Eye (tissue), 1 donor: ENCODE data around the gene EML3.
"Not testable (repeated sequence)": the region's sequence is repeated elsewhere in the genome, so short reads cannot be mapped to it uniquely, and the experiment has no call there.

Experiments used
- DNase-seq: peaks from one replicate; pipeline ENCODE4 v3.0.0-alpha.2; 2015

EML3 gene

DNA sequence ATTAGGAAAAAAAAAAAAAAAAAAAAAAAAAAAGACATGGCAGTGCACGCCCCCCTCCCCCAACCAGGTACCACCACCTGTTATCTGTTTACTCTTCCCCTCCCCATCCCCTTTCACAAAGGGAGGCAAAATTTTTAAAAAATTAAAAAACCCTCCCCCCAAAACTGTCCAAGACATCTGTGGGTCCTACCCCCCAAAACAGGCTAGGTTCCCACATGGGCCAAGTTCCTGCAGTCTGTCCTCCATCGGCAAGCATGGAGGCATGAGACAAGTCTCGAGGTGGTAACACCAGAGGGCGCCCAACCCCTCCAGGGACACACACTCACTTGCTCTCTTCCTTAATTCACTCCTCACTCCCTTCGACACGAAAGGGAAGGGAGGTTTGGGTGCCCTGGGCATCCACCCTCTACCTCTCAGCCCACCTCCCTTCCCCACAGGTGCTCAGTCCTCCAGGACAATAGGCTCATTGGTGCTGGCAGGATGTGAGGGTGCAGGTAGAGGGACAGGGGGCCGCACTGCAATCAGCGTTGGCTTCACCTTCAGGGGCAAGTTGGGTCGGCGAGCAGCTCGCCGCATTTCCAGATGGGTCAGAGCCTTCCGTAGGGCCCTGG lies 19.0 kb downstream of the EML3 start:
- DNase-seq: peak; percentile 81

DNA sequence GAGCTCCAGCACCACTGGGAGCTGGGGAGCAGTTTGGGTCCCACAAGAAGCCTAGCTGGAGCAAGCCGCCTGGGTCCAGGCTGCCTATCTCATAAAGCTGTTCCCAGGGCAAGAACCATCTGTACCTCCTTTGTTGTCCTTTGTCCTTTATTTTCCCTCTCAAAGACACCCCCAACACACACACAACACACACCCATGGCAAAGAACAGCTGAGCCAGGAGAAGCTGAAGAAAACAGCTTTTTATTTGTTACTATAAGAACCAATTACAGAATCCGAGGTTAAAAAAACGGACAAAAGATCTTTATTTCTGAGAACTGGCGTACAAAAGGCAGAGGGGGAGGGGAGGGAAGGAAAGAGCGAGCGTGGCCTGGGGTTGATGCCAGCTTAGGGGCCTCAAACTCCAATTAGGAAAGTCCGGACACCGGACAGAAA lies 19.6 kb downstream of the EML3 start:
- DNase-seq: no peak

DNA sequence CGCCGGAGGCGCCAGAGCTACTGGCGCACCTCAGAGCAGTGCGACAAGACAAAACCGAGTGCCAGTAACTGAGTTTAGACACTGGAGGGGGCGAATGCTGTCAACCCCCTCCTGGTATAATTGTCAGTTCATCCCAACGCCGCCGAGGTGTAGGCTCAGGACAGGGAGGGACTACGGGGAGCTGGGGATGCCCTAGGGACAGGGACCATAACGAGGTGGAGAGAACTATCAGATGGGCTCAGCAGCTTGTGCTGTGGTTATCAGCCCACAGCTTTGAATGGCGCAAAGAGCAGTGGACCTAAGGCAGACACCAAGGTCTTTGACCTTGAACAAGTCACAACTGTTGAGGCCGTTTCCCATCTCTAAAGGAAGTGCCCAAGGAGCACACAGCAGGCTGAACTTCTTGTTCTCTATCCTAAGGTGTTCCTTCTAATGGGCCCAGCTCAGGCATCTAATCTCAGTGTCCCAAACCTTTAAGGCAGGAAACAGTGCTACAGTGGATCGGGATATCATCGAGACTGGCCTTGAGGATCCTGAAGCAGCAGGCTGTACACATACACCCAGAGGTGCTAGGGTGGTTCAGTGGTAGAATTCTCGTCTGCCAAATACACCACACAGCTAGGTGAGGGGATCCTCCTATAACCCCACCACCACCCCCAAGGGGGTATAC lies 20.3 kb downstream of the EML3 start:
- no peak for DNase-seq

DNA sequence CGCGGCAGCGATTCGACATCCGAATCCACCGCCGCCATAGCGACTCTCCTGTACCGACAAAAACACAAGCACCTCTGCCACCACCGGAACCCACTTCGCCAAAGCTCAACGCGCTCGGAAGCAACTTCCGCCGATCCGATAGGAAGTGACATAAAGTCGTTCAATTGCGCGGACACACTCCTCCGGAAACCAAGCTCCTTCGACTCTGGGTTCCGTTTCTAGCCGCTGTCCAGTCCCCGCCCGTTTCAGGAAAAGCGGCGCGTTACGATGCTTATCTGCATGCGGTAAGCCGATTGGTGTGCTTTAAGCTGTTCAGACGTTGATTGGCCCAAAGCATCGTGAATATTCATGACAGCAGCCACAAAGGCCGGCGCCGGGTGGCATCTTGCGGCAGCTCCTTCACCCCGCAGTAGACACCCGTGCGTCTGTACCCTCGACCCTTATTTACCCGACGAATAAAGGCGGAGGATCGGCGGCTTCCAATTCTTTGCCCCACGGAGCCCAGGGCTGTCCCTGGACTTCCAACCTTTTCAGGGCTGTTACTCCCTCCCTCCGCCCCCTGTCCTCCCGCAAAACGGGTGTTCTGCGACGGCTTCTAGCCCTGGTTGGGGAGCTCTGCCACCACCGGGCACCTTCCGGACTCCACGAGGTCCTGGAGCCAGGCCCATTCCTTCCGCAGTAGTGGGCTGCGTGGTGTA lies 21.0 kb downstream of the EML3 start, which contains the start of gene TUT1:
TSS of gene TUT1 (minus strand) at position 76 of the 698 bp plus-strand sequence. CDS start at position 38, 38 bp downstream.
- peak; percentile 100 for DNase-seq

DNA sequence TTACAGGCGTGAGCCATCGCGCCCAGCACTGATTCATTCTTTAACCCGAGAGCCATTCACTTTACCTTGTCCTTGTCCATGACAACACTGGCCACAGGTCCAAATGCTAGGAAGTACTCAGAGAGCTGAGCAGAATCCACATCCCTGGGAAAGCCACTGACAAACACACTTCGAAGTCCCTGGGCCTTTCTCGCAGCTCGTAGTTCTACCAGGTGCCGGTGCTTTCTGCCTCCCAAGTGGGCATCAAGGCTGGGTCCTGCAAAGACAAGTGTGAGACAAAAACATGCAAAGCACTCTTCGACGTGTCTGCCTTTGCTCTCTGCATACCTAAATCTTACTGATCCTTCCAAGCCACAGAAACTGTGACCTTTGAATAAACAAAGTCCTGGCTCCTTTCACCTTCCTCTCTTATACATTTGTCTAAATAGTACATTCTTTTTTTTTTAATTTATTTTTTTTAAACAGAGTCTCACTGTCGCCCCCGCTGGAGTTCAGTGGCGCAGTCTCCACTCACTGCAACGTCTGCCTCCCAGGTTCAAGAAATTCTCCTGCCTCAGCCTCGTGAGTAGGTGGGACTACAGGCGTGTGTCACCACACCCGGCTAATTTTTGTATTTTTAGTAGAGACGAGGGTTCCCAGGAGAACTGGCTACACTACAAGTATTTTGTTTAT lies 23.5 kb downstream of the EML3 start:
- no peak for DNase-seq

DNA sequence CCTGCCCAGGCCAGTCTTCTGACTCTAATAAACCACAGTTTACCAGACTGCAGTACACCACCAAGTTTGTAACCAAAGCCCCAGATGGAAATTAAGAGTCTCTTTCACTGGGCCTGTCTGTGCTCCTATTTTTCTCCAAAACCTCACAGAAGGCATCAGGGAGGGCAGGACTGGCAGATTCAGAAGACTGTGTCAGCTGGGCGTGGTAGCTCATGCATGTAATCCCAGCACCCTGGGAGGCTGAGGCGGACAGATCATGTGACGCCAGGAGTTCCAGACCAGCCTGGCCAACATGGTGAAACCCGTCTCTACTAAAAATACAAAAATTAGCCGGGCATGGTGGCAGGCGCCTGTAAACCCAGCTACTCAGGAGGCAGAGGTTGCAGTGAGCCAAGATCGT lies 27.2 kb downstream of the EML3 start:
- not testable (repeated sequence) for DNase-seq

DNA sequence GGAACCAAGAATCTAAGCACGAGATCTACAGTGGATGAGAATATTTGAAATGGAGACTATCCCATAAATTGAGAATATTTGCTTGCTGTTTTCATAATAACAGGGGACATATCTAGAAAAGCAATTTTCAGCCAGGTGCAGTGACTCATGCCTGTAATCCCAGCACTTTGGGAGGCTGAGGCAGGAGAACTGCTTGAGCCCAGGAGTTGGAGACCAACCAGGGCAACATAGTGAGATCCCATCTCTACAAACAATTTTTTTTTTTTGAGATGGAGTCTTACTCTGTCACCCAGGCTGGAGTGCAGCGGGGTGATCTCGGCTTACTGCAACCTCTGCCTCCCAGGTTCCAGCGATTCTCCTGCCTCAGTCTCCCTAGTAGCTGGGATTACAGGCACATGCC lies 30.8 kb downstream of the EML3 start:
- DNase-seq: not testable (repeated sequence)

DNA sequence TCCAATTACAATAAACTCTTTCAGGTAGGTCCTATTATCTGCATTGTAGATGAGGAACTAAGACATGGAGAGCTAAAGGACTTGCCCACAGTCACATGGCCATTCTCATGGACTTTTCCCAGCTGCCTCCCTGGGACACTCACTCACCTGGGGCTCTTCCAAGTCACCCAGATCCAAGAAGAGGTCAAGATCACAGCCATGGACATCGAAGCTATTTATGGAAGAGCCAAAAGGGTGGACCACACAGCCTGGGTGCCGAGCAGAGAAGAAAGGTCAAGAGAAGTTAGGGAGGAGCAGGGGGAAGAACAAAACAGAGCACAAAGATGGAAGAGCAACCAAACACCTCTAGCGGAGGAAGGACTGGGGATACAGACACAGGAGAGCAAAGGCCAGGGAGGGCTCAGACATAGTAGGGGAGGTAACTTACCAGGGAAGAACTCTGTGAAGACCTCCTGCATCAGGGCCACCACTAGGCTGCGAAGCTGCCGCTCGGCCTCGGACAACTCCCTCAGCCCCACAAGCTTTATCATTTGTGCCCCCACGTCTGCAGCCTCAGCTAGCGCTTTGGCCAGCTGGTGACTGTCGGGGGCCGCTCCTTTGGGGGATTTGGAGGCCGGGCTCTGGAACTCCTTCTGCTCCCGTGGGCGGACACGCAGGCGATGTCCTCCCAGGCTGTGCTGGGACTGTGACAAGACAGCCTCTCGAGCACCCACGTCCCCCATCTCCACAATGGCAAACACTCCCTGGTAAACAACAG lies 31.4 kb downstream of the EML3 start:
- no peak for DNase-seq

DNA sequence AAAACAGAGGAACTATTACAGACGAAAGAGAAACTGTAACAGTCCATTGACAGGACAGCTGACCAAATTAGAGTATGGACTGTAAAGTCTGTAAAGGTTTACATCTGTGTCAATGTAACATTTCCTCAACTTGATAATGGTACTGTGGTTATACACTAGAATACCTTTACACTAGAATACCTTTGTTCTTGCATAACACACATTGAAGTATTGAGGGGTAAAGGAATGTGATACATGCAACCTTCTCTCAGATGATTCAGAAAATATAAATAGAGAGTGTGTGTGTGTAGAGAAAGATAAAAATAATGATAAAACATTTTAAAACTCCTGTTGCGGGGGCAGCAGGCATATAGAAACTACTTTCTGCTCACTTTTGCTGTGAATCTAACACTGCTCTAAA lies 33.3 kb downstream of the EML3 start:
- no peak for DNase-seq

DNA sequence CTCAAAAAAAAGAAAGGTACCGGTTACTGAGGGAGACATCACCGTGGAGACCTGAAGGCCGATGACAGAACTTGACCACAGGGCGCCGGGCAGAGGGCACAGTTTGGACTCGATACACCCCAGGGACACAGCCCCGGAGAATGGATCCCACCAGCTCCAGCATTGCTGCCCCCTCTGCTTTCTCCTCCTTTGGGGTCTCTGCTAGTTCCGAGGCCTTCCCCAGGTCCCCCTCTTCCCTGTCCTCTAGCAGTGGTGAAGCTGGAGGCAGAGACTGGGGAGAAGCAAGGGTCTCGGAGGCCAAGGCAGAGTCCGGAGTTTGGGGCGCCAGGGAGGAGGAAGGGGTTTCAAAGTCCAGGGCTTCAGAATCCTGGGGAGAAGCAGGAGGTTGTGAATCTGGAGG lies 34.0 kb downstream of the EML3 start:
- no peak for DNase-seq

DNA sequence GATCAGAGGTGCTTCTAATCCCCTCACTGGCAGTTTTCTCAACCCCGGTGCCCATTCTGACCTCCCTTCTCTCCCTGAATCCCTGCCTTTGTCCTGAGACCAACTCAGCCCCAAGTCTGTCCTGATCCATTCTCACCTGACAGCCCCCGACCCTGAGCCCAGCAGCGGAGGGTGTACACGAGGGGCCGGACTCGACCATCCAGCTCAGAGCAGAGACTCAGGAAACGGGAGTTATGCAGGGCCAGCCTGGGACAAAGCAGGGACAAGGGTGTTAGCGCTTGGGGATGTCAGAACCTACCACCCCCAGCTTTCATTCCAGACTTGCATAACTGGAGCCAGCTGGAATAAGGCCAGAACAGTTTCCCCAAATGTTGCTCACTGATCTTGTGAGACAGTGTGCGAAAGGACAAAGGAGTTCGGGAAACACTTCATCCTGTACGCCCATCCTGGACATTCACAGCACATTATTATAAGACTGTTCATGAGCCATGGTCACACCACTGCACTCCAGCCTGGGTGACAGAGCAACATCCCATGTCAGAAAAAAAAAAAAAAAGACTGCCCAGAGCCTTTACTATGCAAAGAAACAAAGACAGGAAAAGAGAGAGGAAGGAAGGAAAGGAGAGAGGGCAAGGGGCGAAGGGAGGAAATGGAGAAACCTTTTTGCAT lies 35.4 kb downstream of the EML3 start:
- no peak for DNase-seq

DNA sequence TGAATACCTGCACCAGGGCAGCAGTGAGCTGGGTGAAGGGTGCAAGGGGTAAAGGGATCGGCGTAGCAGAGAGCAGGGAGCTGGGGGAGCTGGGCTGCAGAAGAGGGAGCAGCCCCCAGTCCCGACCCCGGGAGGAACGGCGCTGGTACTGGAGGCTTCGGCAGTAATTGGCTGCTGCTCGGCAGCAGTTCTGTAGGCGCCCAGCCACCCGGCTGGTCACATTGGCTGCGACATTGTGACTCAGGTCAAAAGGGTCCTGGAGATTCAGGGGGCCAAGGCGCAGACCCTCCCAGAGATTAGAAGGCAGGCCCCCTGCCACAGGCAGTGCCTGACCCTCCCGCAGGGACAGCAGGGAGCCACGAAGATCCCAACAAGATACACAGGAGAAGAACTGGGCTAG lies 36.7 kb downstream of the EML3 start:
- no peak for DNase-seq

DNA sequence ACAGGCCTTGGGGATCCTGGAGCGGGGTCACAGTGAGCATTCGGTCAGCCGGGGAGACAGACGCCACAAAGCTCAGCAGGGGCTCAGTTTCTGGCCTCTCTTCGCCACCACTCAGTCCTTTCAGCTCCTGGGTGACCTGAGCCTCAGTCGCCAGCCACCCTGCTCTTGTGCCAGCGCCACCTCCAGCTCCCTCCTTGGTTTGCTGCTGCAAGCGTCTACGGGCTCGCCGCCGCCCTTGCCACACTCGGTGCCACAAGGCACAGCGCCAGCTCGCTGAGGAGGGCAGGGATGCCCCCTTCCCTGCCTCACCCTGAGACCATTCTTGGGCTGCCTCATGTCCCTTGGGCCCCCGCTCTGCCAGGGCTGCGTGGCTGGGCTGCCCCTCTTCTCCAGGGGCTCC lies 37.4 kb downstream of the EML3 start:
- DNase-seq: no peak

DNA sequence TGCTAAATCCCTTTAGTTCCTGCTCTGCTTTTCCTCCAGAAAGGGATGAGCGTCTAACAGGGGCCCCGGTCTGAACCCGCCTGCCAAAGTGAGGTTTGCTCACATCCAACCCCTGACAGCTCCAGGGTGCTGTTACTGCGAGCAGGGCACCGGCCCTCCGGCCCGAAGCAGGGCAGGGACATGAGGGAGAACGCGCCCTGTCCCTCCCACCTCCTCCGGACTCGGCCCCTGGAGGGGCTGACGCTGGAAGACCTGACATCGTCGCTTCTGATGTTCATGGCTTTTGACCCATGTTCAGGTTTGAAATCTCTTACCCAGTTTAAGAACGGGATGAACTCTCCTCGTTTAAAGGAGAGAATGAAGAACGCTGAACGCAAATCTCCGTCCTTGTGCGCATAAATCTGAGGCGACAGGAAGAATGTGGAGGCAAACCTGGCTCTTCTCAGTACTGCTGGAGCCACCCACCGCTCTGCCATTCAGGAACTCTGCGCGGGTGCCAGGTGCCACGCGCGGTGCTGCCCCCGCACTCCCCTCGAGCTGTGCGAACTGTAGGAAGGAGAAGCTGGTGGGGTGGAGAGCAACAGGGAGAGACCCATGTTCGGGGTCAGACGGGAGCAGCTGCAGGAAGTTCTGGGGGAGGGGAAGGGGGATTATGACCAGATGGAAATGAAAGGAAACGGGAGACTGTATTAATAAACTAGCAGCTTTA lies 38.1 kb downstream of the EML3 start:
- DNase-seq: peak; percentile 71

DNA sequence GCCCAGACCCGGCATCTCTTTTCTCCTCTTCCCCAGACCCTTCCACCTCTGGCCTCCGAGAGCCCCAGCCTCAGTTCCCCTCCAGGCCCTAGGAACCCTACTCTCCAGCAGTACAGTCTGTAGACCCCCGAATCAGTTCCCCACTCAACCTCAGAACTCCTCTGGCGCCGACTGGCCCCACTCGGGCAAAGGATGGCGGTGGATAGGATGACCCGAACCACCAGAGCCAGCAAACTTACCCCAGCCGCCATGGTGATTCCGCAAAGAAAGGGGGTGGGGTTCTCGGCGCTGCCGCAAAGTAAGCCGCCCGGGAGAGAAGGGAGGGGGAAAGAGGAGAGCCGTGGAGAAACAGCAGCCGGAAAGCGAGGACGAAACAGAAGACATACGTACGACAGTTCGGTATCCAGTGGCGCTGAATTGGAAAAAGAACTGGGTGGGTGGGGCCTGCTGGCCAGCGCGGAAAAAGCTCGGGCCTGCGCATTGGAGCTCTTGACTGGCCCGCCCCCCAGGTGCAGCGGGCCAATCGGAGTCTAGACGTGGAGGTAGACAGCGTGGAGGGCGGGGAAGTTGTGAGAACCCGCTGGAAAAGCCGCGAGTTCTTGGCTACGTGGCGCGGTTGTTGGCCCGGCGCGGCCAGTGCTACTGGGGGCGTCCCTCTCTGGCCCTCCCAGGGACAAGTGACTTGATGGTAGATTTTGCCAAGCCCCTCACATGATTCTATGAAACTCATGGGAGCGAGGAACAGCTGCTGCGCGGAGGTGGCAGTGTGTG lies 38.8 kb downstream of the EML3 start, which contains the start of gene EEF1G:
TSS of gene EEF1G (minus strand) at position 300 of the 771 bp plus-strand sequence. CDS start at position 251, 49 bp downstream.
- DNase-seq: peak; percentile 100

DNA sequence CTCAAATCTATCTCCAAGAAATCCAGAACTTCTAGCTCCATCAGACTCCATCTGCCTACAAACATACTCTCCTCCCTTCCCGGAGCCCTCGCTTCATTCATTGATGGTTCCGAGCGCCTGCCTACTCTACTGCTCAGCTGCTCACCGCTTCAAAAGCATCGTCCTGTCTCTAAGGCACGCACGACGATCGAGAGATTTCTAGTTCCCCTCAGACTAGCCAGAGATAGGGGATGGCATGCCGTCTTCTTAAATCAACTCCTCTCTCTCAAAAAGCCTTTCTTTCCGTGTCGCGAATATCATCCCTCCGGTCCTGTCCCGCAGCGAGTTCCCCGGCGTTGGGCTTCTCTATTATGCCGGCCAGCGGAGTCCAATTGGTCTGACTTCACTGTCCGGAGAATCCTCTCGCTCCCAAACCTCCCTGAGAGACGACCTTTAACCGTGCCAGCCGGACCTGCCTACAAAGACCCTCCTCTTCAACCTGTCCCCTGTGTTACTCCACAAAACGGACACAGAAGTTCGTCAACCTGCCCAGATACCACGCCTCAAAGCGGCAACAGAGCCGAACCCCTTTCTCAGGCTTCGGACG lies 39.5 kb downstream of the EML3 start:
- no peak for DNase-seq

DNA sequence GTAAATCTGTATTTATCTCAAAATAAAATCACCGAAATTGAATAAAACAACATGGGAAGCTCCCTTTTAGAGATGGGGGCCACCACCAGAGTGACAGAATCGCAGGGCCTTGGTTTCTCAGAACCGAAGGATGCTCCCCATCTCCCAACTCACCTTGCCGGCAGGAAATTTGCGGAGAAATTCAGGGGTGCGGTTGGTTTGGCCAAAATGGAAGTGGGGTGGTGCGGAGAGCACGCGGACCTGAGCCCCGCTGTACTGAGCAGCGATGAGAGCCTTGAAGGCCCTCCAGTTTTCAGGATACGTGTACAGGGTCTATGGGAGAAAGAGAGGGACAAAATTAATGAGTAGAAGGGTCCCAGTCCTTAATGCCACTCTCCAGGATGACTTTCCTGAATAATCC lies 40.1 kb downstream of the EML3 start:
- no peak for DNase-seq

DNA sequence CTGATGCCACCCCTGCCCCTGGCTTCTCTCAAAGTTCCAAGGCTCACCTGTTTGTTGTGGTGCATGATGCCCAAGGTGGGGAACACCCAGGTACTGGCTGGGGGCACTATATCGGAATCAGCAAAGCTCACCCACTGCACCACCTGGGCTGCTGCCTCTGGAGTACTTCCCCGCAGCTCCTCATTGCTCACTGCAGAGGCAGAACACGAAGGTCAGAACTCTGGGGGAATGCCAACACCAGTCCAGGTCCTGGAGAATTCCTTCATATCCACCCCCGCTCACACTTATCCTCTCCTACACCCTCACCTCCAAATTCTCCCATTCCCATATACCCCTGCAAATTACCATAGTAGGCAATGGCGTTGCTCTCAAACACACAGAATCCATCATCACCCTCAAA lies 41.1 kb downstream of the EML3 start:
- DNase-seq: not testable (repeated sequence)

DNA sequence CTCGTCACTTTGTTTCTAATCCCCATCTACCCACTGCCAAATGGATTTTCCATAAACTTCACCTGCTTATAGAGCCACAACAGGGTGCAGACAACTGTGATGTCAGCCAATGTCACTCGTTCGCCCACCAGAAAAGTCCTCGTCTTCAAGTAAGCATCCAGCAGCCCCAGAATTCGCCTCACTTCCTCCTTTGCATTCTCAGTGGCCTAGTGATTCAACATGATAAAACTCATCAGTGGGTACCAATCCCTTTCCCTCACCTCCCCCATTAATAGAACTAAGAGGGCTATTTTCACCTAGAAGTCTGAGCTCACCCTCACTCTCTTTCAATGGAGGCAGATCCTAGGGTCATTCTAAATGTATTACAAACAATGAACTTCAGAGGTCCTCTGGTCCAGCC lies 41.7 kb downstream of the EML3 start:
- not testable (repeated sequence) for DNase-seq

DNA sequence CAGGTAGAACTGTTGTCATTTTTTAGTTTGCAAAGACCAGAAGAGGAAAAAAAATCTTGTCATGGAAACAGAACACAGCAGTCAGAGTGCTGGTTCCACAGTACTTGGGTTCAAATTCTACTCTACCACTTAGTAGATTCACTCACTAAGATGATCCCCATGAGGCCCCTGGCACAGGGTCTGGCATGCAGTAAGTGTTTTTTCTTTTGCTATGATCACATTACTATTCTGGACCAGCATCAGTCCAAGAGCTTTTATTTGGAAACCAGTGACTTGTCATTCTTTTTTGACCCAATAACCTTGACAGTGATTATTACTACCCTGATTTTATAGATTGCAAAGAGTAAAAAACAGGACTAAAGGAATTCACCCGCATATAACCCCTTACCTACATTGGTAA lies 43.0 kb downstream of the EML3 start:
- DNase-seq: no peak
